GM12891 (cell line): ENCODE results near the gene SRPX.

Experiments used
- POLR2AphosphoS5 ChIP-seq: IDR thresholded peaks from 2 replicates; pipeline ENCODE4 v1.6.1; 2011; ENCODE audit warnings: low read depth, low read length, control low read depth
- POU2F2 ChIP-seq: IDR thresholded peaks from 2 replicates; pipeline ENCODE4 v1.6.1; 2011; ENCODE audit warnings: low read depth, mild to moderate bottlenecking, control low read depth, low read length, moderate library complexity
- TAF1 ChIP-seq: IDR thresholded peaks from 2 replicates; pipeline ENCODE4 v1.6.1; 2011; ENCODE audit warnings: low read depth, low read length, control low read depth

- TF ChIP-seq TAF1: no peak
- no peak for TF ChIP-seq POLR2AphosphoS5
- no peak for TF ChIP-seq POU2F2
Observed at GRCh38 chrX:38110231-38110630, 110.4 kb downstream of the SRPX start.
